ENCODE data around the gene PEF1. TPM values are rescaled to one million over a fixed set of nuclear protein-coding genes. Genes with fewer than 3 reads are reported as not detected.

The PEF1 gene
- total and polyA plus RNA-seq, 2 experiments from 2014 or later: 71.3 to 97.5 TPM

DNA sequence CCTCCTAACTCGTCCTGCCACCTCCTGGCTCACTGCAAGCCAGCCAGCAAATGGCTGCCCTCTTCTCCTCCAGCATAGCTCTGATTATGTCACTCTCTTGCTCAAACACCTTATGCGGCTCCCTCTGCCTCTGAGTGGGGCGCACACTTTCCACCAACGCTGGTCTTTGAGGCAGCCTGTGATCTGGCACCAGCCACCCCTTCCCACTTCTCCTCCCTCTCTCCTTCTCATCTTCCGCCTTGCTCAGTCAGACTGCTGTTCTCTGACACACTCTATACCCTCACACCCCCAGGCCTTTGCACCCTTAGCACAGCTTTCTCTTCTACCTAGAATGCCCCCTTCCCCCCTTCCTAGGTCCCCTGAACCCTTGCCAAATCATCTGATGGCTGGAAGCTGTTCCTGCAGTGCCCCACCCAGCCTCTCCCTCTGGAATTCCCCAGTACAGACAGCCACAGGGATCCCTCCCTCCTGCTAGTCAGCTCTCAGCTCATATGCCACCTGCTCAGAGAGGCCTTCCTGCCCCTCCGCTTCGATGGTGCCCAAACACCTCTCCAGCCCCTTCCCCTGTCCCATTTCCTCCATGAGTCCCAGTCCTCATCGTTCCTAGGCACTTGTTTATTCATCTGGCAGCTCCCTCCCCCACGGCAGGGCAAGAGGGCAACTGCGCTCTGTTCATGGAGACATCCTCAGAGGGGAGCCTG is 21.7 kb upstream of the PEF1 start:
- H3K4me1 ChIP-seq (ENCODE audit: insufficient read depth): no peaks in the 10 kb centered on the region
- in situ Hi-C loops (cut with MboI): loop anchor here (25.0 kb wide), 1 partner anchor 296 kb away; no protein-coding TSS in a partner anchor

DNA sequence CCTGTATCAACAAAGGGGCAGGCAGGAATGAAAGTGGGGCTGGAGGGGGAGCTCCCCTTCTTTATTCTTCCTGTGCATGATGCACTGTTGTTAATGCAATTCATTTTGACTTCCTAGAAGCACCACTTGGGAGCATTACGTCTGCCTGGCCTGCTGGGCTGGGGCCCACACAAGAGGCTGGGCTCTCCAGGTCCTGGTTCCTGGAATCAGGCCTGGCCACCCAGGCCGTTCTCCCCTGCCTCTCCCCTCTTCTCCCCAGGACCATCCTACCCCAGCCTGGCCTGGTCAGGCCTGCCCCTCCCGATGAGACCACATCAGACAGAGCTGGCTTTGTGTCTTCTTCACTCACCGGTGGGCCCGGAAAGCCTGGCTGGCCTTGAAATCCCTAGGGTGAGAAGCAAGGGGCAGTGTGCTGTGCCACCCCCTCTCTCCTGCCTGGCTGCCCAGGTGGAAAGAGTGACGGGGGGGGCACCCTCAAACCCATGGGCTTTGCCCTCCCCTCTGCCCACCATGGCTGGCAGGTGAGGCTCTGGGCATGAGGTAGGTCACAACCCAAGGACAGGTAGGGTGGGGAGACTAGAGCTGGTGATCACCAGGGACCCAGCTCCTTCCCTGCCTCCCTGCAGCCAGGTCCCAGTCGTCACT is 20.7 kb upstream of the PEF1 start:
- Histone ChIP-seq H3K9me2 (ENCODE audit: insufficient read depth) (no peaks in the 10 kb centered on the region), H3K36me3 (ENCODE audit: low read depth) (no peaks in the 10 kb centered on the region; the same call in 1 of the 2 replicates), H3F3A (ENCODE audit: insufficient read depth) (no peaks in the 10 kb centered on the region), H3K27ac (no peak overlapping the region), H3K4me2 (ENCODE audit: unreplicated experiment) (no peak overlapping the region), H4K20me1 (ENCODE audit: insufficient read depth) (no peaks in the 10 kb centered on the region), H3K27me3 (replicated peaks; ENCODE audit: insufficient read depth) (no peaks in the 10 kb centered on the region), H3K4me3 (no peak overlapping the region), H3K79me2 (ENCODE audit: insufficient read depth) (no peaks in the 10 kb centered on the region), H3K4me1 (ENCODE audit: insufficient read depth) (no peaks in the 10 kb centered on the region), H3K9me3 (ENCODE audit: low read depth) (no peaks in the 10 kb centered on the region), H3K9ac (no peak overlapping the region), H2AFZ (no peak overlapping the region)
- DNase-seq: no peak
- 73 to 78% methylated on average over 6 to 7 of the region's 7 CpGs for WGBS, 2 experiments (ENCODE audit: low coverage in 1 of 2, low lambda C conversion rate in 2 of 2, missing lambda C conversion rate in 2 of 2)
- in situ Hi-C loops (cut with MboI): loop anchor here (25.0 kb wide), 1 partner anchor 297 kb away; no protein-coding TSS in a partner anchor
- no peak for TF ChIP-seq EZH2 (IDR thresholded peaks at IDR 0.05; ENCODE audit: insufficient read depth, poor library complexity, severe bottlenecking)

More for the DNA sequence above, 21.7 kb upstream of the PEF1 start:
- H3K9me3 ChIP-seq (ENCODE audit: low read depth): no peaks in the 10 kb centered on the region
- H3K27ac ChIP-seq: no peak overlapping the region
- 68 to 75% methylated on average over 10 of the region's 10 CpGs for WGBS, 2 experiments (ENCODE audit: low coverage in 1 of 2, low lambda C conversion rate in 2 of 2, missing lambda C conversion rate in 2 of 2)
- TF ChIP-seq EZH2 (IDR thresholded peaks at IDR 0.05; ENCODE audit: insufficient read depth, poor library complexity, severe bottlenecking) (no peak), EZH2phosphoT487 (IDR thresholded peaks at IDR 0.05; ENCODE audit: insufficient read depth, low read depth) (no peak)
- no peak overlapping the region for H3K4me3 ChIP-seq
- H3K79me2 ChIP-seq (ENCODE audit: insufficient read depth): no peaks in the 10 kb centered on the region
- no peak overlapping the region for H3K9ac ChIP-seq
- no peaks in the 10 kb centered on the region; the same call in 1 of the 2 replicates for H3K36me3 ChIP-seq (ENCODE audit: low read depth)
- no peak overlapping the region for H2AFZ ChIP-seq
- H3K27me3 ChIP-seq (replicated peaks; ENCODE audit: insufficient read depth): no peaks in the 10 kb centered on the region
- no peak overlapping the region for H3K4me2 ChIP-seq (ENCODE audit: unreplicated experiment)
- H3F3A ChIP-seq (ENCODE audit: insufficient read depth): no peaks in the 10 kb centered on the region
- no peaks in the 10 kb centered on the region for H3K9me2 ChIP-seq (ENCODE audit: insufficient read depth)
- no peaks in the 10 kb centered on the region for H4K20me1 ChIP-seq (ENCODE audit: insufficient read depth)
- peak; percentile 40 for DNase-seq

DNA sequence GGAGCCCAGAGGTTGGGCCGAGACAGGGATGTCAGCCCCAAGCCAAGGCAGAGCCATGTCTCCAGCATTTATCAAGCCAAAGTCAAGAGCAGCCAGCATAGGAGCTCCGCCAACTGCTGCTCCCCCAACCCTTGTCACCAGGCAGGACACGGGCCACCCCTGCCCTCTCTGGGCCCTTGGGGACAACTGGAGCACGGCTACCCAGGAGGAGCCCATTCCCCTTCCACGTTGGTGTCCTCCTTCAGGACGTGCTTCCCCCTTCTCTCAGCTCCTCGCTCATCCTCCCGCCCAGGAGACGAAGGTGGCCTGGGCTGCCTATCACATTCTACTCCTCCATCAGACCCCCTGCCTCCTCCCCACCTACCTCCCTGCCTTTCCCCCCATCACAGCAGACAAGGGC is 19.9 kb upstream of the PEF1 start:
- no peaks in the 10 kb centered on the region for H3K9me3 ChIP-seq (ENCODE audit: low read depth)
- H3K4me3 ChIP-seq: no peak overlapping the region
- TF ChIP-seq EZH2 (IDR thresholded peaks at IDR 0.05; ENCODE audit: insufficient read depth, poor library complexity, severe bottlenecking): no peak
- H3K27me3 ChIP-seq (replicated peaks; ENCODE audit: insufficient read depth): no peaks in the 10 kb centered on the region
- H3F3A ChIP-seq (ENCODE audit: insufficient read depth): no peaks in the 10 kb centered on the region
- no peaks in the 10 kb centered on the region for H4K20me1 ChIP-seq (ENCODE audit: insufficient read depth)
- H3K79me2 ChIP-seq (ENCODE audit: insufficient read depth): no peaks in the 10 kb centered on the region
- no peaks in the 10 kb centered on the region for H3K9me2 ChIP-seq (ENCODE audit: insufficient read depth)
- no peak overlapping the region for H3K4me2 ChIP-seq (ENCODE audit: unreplicated experiment)
- 84 to 88% methylated on average over 8 to 9 of the region's 9 CpGs for WGBS, 2 experiments (ENCODE audit: low coverage in 1 of 2, low lambda C conversion rate in 2 of 2, missing lambda C conversion rate in 2 of 2)
- H3K4me1 ChIP-seq (ENCODE audit: insufficient read depth): no peaks in the 10 kb centered on the region
- no peak for DNase-seq
- in situ Hi-C loops (cut with MboI): loop anchor here (25.0 kb wide), 1 partner anchor 298 kb away; no protein-coding TSS in a partner anchor
- no peaks in the 10 kb centered on the region; the same call in 1 of the 2 replicates for H3K36me3 ChIP-seq (ENCODE audit: low read depth)
- H3K9ac ChIP-seq: no peak overlapping the region
- H2AFZ ChIP-seq: no peak overlapping the region
- no peak overlapping the region for H3K27ac ChIP-seq

DNA sequence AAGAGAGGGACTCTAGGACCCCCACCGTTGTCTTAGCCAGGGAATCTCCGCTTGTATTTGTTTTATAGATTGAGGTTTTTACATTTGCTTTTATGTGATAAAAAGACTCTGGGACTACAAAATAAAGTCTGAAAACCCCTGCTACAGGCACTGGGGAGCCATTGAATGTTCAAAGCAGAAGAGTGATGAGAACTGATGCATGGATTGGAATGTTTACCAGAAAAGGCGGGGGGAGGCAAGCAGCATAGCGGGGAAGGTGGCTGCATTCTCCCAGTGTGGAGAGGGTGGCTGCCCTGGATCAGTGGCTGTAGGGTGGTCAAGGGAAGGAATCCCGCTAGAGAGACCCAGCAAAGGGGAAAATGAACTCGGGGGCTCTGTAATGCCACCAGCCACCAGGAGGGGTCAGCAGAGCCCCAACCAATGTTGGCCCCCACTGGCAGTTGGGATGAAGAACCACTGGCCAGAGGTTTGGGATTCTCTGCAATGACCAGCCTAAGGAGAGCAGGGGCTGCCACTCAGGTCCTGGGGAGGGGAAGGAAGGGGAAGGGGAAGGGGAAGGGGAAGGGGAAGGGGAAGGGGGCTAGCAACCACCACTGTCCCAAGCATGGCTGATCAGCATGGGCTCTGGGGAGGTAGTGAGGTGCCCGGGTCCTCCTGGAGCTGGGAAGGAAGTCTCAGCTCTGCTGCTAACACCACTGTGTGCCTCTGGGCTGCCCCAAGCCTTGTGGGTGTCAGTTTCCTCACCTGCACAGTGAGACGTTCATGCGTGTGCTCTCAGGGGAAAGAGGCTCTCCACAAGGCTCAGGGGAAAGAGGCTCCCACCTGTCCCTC is 19.2 kb upstream of the PEF1 start:
- no peaks in the 10 kb centered on the region for H3K4me1 ChIP-seq (ENCODE audit: insufficient read depth)
- no peak overlapping the region for H2AFZ ChIP-seq
- H3K79me2 ChIP-seq (ENCODE audit: insufficient read depth): no peaks in the 10 kb centered on the region
- no peaks in the 10 kb centered on the region for H3K27me3 ChIP-seq (replicated peaks; ENCODE audit: insufficient read depth)
- no peaks in the 10 kb centered on the region for H3K9me3 ChIP-seq (ENCODE audit: low read depth)
- H3K4me2 ChIP-seq (ENCODE audit: unreplicated experiment): no peak overlapping the region
- H4K20me1 ChIP-seq (ENCODE audit: insufficient read depth): no peaks in the 10 kb centered on the region
- H3K27ac ChIP-seq: no peak overlapping the region
- H3K9me2 ChIP-seq (ENCODE audit: insufficient read depth): no peaks in the 10 kb centered on the region
- DNase-seq: peak; percentile 65
- no peaks in the 10 kb centered on the region; the same call in 1 of the 2 replicates for H3K36me3 ChIP-seq (ENCODE audit: low read depth)
- no peak overlapping the region for H3K4me3 ChIP-seq
- TF ChIP-seq EZH2phosphoT487 (IDR thresholded peaks at IDR 0.05; ENCODE audit: insufficient read depth, low read depth) (no peak), EZH2 (IDR thresholded peaks at IDR 0.05; ENCODE audit: insufficient read depth, poor library complexity, severe bottlenecking) (no peak)
- no peak overlapping the region for H3K9ac ChIP-seq
- H3F3A ChIP-seq (ENCODE audit: insufficient read depth): no peaks in the 10 kb centered on the region
- in situ Hi-C loops (cut with MboI): loop anchor here (25.0 kb wide), 1 partner anchor 298 kb away; no protein-coding TSS in a partner anchor
- 68 to 74% methylated on average over 8 to 9 of the region's 9 CpGs for WGBS, 2 experiments (ENCODE audit: low coverage in 1 of 2, low lambda C conversion rate in 2 of 2, missing lambda C conversion rate in 2 of 2)
